Measurements from ENCODE around the gene PRMT7. TPM values are rescaled to one million over a fixed set of nuclear protein-coding genes. Genes with fewer than 3 reads are reported as not detected.

The PRMT7 gene
- total RNA-seq, 4 donors from 2014 or later, result 11.5 to 34.9 (median 27.4) TPM

- TF ChIP-seq POLR2A (IDR thresholded peaks at IDR 0.05) (no peak), POLR2AphosphoS5 (IDR thresholded peaks at IDR 0.05) (no peak), EP300 (IDR thresholded peaks at IDR 0.05) (no peak)
- TF ChIP-seq, protein P1, sequence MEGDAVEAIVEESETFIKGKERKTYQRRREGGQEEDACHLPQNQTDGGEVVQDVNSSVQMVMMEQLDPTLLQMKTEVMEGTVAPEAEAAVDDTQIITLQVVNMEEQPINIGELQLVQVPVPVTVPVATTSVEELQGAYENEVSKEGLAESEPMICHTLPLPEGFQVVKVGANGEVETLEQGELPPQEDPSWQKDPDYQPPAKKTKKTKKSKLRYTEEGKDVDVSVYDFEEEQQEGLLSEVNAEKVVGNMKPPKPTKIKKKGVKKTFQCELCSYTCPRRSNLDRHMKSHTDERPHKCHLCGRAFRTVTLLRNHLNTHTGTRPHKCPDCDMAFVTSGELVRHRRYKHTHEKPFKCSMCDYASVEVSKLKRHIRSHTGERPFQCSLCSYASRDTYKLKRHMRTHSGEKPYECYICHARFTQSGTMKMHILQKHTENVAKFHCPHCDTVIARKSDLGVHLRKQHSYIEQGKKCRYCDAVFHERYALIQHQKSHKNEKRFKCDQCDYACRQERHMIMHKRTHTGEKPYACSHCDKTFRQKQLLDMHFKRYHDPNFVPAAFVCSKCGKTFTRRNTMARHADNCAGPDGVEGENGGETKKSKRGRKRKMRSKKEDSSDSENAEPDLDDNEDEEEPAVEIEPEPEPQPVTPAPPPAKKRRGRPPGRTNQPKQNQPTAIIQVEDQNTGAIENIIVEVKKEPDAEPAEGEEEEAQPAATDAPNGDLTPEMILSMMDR (IDR thresholded peaks at IDR 0.05), result no peak
- H3K4me3 ChIP-seq, result no peak overlapping the region
- WGBS, 2 donors (ENCODE audit: low coverage in 1 of 2), result 100% methylated on average over 1 of the region's 3 CpGs; no CpG with 5 or more reads in 1 of the 2 donors
- H3K9me3 ChIP-seq, result no peaks in the 10 kb centered on the region
- H3K4me1 ChIP-seq, result no peaks in the 10 kb centered on the region
- ATAC-seq, result no peak
- no peaks in the 10 kb centered on the region for H3K36me3 ChIP-seq
- H3K27me3 ChIP-seq, result peaks cover 13% of the 10 kb centered on the region
- H3K27ac ChIP-seq, result no peak overlapping the region
Observed at GRCh38 chr16:68399456-68399855, 88.6 kb downstream of the PRMT7 start.

DNA sequence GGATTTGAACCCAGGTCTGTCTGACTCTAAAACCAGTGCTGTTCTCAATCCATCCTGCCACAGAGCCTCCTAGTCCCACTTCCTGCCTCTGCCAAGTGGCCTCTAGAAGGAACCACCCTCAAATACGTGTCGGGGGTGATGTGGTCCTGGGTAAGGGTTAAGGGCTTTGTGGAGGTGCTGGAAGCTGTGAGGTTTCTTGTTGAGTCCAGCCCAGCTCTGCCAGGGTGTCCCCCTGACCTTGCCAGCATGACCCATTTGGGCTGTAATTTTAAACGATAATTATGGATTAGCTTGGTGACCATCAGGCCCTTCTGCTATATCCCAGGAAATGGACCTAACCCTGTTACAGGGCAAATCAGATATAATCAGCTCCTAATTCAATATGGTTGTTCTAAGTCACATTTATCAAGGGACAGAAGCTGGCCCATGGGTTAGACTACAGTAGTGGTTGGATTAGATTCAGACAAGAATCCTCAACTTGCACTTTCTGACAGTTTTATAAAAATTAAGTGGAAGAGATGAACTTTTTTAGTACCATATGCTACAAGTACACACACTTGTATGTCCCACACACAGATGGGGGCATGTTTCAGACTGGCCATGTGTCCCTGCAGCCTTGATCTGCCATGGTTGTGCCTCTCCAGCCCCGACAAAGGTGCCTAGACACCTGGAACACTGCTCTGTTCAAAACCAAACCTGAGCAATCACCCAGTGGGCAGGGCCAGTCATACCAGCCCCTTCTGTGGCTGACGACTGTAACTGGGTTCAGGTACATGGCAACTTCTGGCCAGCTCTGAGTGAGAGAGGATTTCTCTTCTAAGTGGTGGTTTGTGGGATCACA is 89.5 kb downstream of the PRMT7 start:
- Histone ChIP-seq H3K4me3 (no peak overlapping the region), H3K36me3 (no peaks in the 10 kb centered on the region), H3K27ac (no peak overlapping the region), H3K9me3 (no peaks in the 10 kb centered on the region), H3K4me1 (no peaks in the 10 kb centered on the region), H3K27me3 (peaks cover 13% of the 10 kb centered on the region)
- no peak for ATAC-seq
- 100% methylated on average over 1 of the region's 5 CpGs; no CpG with 5 or more reads in 1 of the 2 donors for WGBS, 2 donors (ENCODE audit: low coverage in 1 of 2)
- TF ChIP-seq, protein P1 (IDR thresholded peaks at IDR 0.05), result no peak
- no peak for TF ChIP-seq POLR2A (IDR thresholded peaks at IDR 0.05)
- TF ChIP-seq EP300 (IDR thresholded peaks at IDR 0.05), result no peak
- no peak for TF ChIP-seq POLR2AphosphoS5 (IDR thresholded peaks at IDR 0.05)

DNA sequence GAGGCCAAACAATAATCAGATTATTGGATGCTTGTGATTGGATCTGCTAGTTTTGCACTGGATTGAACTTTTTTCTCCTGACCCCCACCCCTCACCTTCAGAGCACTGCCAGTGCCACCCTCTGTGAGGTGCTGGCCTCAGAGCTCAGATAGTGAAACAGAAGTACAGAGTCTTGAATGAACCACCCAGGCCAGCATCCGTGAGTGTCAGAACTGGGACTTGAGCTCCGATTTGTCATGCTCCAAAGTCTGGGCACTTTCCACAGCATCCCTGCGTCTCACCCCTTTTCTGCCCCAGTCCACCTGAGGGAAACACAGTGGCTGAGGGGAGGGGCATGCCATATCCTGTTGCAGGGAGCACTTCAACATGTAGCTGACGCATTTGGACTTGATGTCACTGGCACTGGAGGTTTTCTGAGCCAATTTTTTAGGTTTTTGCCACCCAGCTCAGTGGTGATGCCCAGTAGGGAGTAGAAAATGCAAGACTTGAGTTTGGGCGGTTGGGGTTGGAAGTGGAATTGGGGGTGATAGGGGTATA is 90.2 kb downstream of the PRMT7 start:
- TF ChIP-seq POLR2AphosphoS5 (IDR thresholded peaks at IDR 0.05) (no peak), POLR2A (IDR thresholded peaks at IDR 0.05) (no peak), EP300 (IDR thresholded peaks at IDR 0.05) (no peak)
- TF ChIP-seq, protein P1 (IDR thresholded peaks at IDR 0.05), result no peak

GRCh38 chr16:68401871-68402747 is 91.3 kb downstream of the PRMT7 start:
- peaks cover 19% of the 10 kb centered on the region for H3K27me3 ChIP-seq
- H3K4me1 ChIP-seq, result peaks cover 0 to 7% (median 0%) of the 10 kb centered on the region in 3 donors
- H3K27ac ChIP-seq, result no peak overlapping the region
- 72 to 77% methylated on average over 5 to 9 of the region's 13 CpGs for WGBS, 2 donors (ENCODE audit: low coverage in 1 of 2)
- no peaks in the 10 kb centered on the region for H3K9me3 ChIP-seq
- TF ChIP-seq, protein P1 (IDR thresholded peaks at IDR 0.05), result no peak
- TF ChIP-seq POLR2AphosphoS5 (IDR thresholded peaks at IDR 0.05) (no peak), EP300 (IDR thresholded peaks at IDR 0.05) (no peak), POLR2A (IDR thresholded peaks at IDR 0.05) (no peak)
- no peak overlapping the region for H3K4me3 ChIP-seq
- no peaks in the 10 kb centered on the region for H3K36me3 ChIP-seq
- ATAC-seq, result no peak

More for the DNA sequence above, 90.2 kb downstream of the PRMT7 start:
- no peaks in the 10 kb centered on the region for H3K9me3 ChIP-seq
- no peaks in the 10 kb centered on the region for H3K4me1 ChIP-seq
- peaks cover 16% of the 10 kb centered on the region for H3K27me3 ChIP-seq
- no peaks in the 10 kb centered on the region for H3K36me3 ChIP-seq
- H3K4me3 ChIP-seq, result no peak overlapping the region
- ATAC-seq, result no peak
- H3K27ac ChIP-seq, result no peak overlapping the region
- WGBS, 2 donors (ENCODE audit: low coverage in 1 of 2), result 42 to 50% methylated on average over 2 of the region's 5 CpGs

Measured in gastroesophageal sphincter (tissue), 4 donors.